ENCODE measurements around the gene SPRYD7.
A peak's percentile ranks its signal among the peaks of the same experiment; 100 is the strongest.

The SPRYD7 gene, protein sequence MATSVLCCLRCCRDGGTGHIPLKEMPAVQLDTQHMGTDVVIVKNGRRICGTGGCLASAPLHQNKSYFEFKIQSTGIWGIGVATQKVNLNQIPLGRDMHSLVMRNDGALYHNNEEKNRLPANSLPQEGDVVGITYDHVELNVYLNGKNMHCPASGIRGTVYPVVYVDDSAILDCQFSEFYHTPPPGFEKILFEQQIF

GRCh38 chr13:49936075-49936967 lies at the start of gene SPRYD7:
Gene SPRYD7 (minus strand): TSS chr13:49936340. CDS start chr13:49936235, 105 bp downstream.
- Histone ChIP-seq H3K27ac (ENCODE audit: low read length) (peak within 1 kb of the TSS; percentile 62), H3K4me3 (ENCODE audit: low read depth in 1 of 2, low read length in 2 of 2) (peak within 1 kb of the TSS; percentile 49 to 95), H3K4me2 (ENCODE audit: insufficient read depth, low read length) (peak within 1 kb of the TSS; percentile 94), H3K9ac (ENCODE audit: low read depth, low read length) (peak within 1 kb of the TSS; percentile 66), H2AFZ (ENCODE audit: low read depth, low read length) (peak within 1 kb of the TSS; percentile 82), H3K4me1 (ENCODE audit: insufficient read depth, low read length) (peaks cover 20% of the 10 kb centered on the region), H3K36me3 (ENCODE audit: insufficient read depth, low read length) (no peaks in the 10 kb centered on the region; the same call in 1 of the 2 replicates), H3K9me3 (ENCODE audit: insufficient read depth, low read length, severe bottlenecking) (no peaks in the 10 kb centered on the region), H3K27me3 (ENCODE audit: insufficient read depth, low read length, poor library complexity) (no peaks in the 10 kb centered on the region), H3K79me2 (ENCODE audit: insufficient read depth, low read length) (no peaks in the 10 kb centered on the region), H4K20me1 (ENCODE audit: insufficient read depth, low read length) (no peaks in the 10 kb centered on the region)
- peak; percentile 87 for DNase-seq
- TF ChIP-seq, protein P1, sequence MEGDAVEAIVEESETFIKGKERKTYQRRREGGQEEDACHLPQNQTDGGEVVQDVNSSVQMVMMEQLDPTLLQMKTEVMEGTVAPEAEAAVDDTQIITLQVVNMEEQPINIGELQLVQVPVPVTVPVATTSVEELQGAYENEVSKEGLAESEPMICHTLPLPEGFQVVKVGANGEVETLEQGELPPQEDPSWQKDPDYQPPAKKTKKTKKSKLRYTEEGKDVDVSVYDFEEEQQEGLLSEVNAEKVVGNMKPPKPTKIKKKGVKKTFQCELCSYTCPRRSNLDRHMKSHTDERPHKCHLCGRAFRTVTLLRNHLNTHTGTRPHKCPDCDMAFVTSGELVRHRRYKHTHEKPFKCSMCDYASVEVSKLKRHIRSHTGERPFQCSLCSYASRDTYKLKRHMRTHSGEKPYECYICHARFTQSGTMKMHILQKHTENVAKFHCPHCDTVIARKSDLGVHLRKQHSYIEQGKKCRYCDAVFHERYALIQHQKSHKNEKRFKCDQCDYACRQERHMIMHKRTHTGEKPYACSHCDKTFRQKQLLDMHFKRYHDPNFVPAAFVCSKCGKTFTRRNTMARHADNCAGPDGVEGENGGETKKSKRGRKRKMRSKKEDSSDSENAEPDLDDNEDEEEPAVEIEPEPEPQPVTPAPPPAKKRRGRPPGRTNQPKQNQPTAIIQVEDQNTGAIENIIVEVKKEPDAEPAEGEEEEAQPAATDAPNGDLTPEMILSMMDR (IDR thresholded peaks at IDR 0.05; ENCODE audit: borderline replicate concordance, extremely low read depth, low read length, poor library complexity, severe bottlenecking), result peak; percentile 82
- no peak for TF ChIP-seq EZH2 (IDR thresholded peaks at IDR 0.05; ENCODE audit: borderline replicate concordance, low read depth, low read length, severe bottlenecking)
- peak; percentile 91 for ATAC-seq (ENCODE audit: insufficient read depth, low read depth)

- DNase-seq (no peak), ATAC-seq (ENCODE audit: insufficient read depth, low read depth) (no peak)
- Histone ChIP-seq H3K36me3 (ENCODE audit: insufficient read depth, low read length) (no peaks in the 10 kb centered on the region), H3K4me1 (ENCODE audit: insufficient read depth, low read length) (no peaks in the 10 kb centered on the region), H3K4me3 (ENCODE audit: low read depth in 1 of 2, low read length in 2 of 2) (no peak overlapping the region), H4K20me1 (ENCODE audit: insufficient read depth, low read length) (no peaks in the 10 kb centered on the region), H3K9ac (ENCODE audit: low read depth, low read length) (no peak overlapping the region), H3K4me2 (ENCODE audit: insufficient read depth, low read length) (no peak overlapping the region), H3K79me2 (ENCODE audit: insufficient read depth, low read length) (no peaks in the 10 kb centered on the region), H2AFZ (ENCODE audit: low read depth, low read length) (no peak overlapping the region), H3K9me3 (ENCODE audit: insufficient read depth, low read length, severe bottlenecking) (no peaks in the 10 kb centered on the region), H3K27me3 (ENCODE audit: insufficient read depth, low read length, poor library complexity) (no peaks in the 10 kb centered on the region), H3K27ac (ENCODE audit: low read length) (no peak overlapping the region)
- TF ChIP-seq, protein P1 (IDR thresholded peaks at IDR 0.05; ENCODE audit: borderline replicate concordance, extremely low read depth, low read length, poor library complexity, severe bottlenecking), result no peak
- TF ChIP-seq EZH2 (IDR thresholded peaks at IDR 0.05; ENCODE audit: borderline replicate concordance, low read depth, low read length, severe bottlenecking), result no peak
These were observed 49.0 kb upstream of the SPRYD7 start for GRCh38 chr13:49985129-49985528.

DNA sequence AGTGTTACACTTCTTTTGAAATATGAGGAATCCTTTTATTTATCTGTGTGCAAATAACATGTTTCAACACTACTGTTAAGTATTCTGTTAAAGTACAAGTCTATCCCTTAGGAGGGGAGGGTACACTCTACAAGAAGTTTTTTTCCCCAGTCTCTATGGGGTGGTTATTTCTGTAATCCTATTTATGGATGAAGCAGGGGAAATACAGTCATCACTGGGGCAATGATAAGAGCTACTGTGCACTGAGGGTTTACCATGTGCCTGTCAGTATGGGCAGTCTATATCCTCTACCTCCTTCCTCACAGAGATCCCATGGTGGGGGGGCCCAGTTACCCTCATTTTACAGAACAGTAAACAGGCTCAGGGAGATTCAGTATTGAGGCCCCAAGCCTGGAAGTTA lies 44.1 kb upstream of the SPRYD7 start:
- H3K9ac ChIP-seq (ENCODE audit: low read depth, low read length), result no peak overlapping the region
- ATAC-seq (ENCODE audit: insufficient read depth, low read depth), result no peak

More for the DNA sequence above, 44.1 kb upstream of the SPRYD7 start:
- H4K20me1 ChIP-seq (ENCODE audit: insufficient read depth, low read length), result no peaks in the 10 kb centered on the region
- H3K4me1 ChIP-seq (ENCODE audit: insufficient read depth, low read length), result no peaks in the 10 kb centered on the region
- TF ChIP-seq EZH2 (IDR thresholded peaks at IDR 0.05; ENCODE audit: borderline replicate concordance, low read depth, low read length, severe bottlenecking), result no peak
- TF ChIP-seq, protein P1 (IDR thresholded peaks at IDR 0.05; ENCODE audit: borderline replicate concordance, extremely low read depth, low read length, poor library complexity, severe bottlenecking), result no peak
- H3K27ac ChIP-seq (ENCODE audit: low read length), result no peak overlapping the region
- H3K36me3 ChIP-seq (ENCODE audit: insufficient read depth, low read length), result no peaks in the 10 kb centered on the region
- no peak overlapping the region for H3K4me3 ChIP-seq (ENCODE audit: low read depth in 1 of 2, low read length in 2 of 2)
- H3K79me2 ChIP-seq (ENCODE audit: insufficient read depth, low read length), result no peaks in the 10 kb centered on the region
- H3K9me3 ChIP-seq (ENCODE audit: insufficient read depth, low read length, severe bottlenecking), result no peaks in the 10 kb centered on the region
- H3K4me2 ChIP-seq (ENCODE audit: insufficient read depth, low read length), result no peak overlapping the region
- no peak overlapping the region for H2AFZ ChIP-seq (ENCODE audit: low read depth, low read length)
- no peaks in the 10 kb centered on the region for H3K27me3 ChIP-seq (ENCODE audit: insufficient read depth, low read length, poor library complexity)
- DNase-seq, result no peak
